Raji (cell line): ENCODE data around the gene ATP9B.

Experiments
- POLR2A ChIP-seq: IDR thresholded peaks from 2 replicates; pipeline ENCODE4 v1.6.1; 2011; ENCODE audit warnings: low read depth, low read length, control low read depth; ENCODE audit not compliant: insufficient read depth

Gene ATP9B

GRCh38 chr18:79068341-79068936 lies 755 bp upstream of the ATP9B start:
- TF ChIP-seq POLR2A: no peak; the same call in 1 of the 2 replicates

- TF ChIP-seq POLR2A: no peak
Measured at GRCh38 chr18:79069717-79070151, 540 bp downstream of the ATP9B start.

GRCh38 chr18:79070486-79070885 lies 1.3 kb downstream of the ATP9B start:
- no peak for TF ChIP-seq POLR2A

GRCh38 chr18:79071037-79071436 lies 1.8 kb downstream of the ATP9B start:
- TF ChIP-seq POLR2A: no peak

- TF ChIP-seq POLR2A: no peak
Measured at GRCh38 chr18:79071503-79072210, 2.5 kb downstream of the ATP9B start.

- TF ChIP-seq POLR2A: no peak
Measured at GRCh38 chr18:79077181-79077580, 8.0 kb downstream of the ATP9B start.

- TF ChIP-seq POLR2A: no peak
Measured at GRCh38 chr18:79092874-79093273, 23.7 kb downstream of the ATP9B start.

- TF ChIP-seq POLR2A: no peak
Measured at GRCh38 chr18:79093986-79094385, 24.8 kb downstream of the ATP9B start.

- TF ChIP-seq POLR2A: no peak
Measured at GRCh38 chr18:79095216-79095615, 26.0 kb downstream of the ATP9B start.

- no peak for TF ChIP-seq POLR2A
Measured at GRCh38 chr18:79100944-79101343, 31.8 kb downstream of the ATP9B start.

GRCh38 chr18:79102886-79103285 lies 33.7 kb downstream of the ATP9B start:
- no peak for TF ChIP-seq POLR2A

- TF ChIP-seq POLR2A: no peak
Measured at GRCh38 chr18:79104137-79104536, 34.9 kb downstream of the ATP9B start.

GRCh38 chr18:79105455-79105854 lies 36.3 kb downstream of the ATP9B start:
- TF ChIP-seq POLR2A: no peak

GRCh38 chr18:79106084-79106483 lies 36.9 kb downstream of the ATP9B start:
- TF ChIP-seq POLR2A: no peak

GRCh38 chr18:79107886-79108285 lies 38.7 kb downstream of the ATP9B start:
- TF ChIP-seq POLR2A: no peak

- no peak for TF ChIP-seq POLR2A
Measured at GRCh38 chr18:79108549-79109215, 39.5 kb downstream of the ATP9B start.

- no peak for TF ChIP-seq POLR2A
Measured at GRCh38 chr18:79111483-79111882, 42.3 kb downstream of the ATP9B start.

GRCh38 chr18:79117385-79117784 lies 48.2 kb downstream of the ATP9B start:
- TF ChIP-seq POLR2A: no peak
